ENCODE data around the gene ZRSR2. TPM values are rescaled to one million over a fixed set of nuclear protein-coding genes. Genes with fewer than 3 reads are reported as not detected.
"Not testable (repeated sequence)": the region's sequence is repeated elsewhere in the genome, so short reads cannot be mapped to it uniquely, and the experiment has no call there.

The ZRSR2 gene
- 2.8 and 4.5 TPM in 2 replicates for total RNA-seq (2014; rRNA removed; shearing (Covaris generic))

GRCh38 chrX:15789979-15790768, at the start of gene ZRSR2:
ZRSR2 (plus strand) TSS chrX:15790484; CDS start chrX:15790496, 12 bp downstream.
- DNase-seq (ENCODE audit: low read depth): peak; percentile 72

DNA sequence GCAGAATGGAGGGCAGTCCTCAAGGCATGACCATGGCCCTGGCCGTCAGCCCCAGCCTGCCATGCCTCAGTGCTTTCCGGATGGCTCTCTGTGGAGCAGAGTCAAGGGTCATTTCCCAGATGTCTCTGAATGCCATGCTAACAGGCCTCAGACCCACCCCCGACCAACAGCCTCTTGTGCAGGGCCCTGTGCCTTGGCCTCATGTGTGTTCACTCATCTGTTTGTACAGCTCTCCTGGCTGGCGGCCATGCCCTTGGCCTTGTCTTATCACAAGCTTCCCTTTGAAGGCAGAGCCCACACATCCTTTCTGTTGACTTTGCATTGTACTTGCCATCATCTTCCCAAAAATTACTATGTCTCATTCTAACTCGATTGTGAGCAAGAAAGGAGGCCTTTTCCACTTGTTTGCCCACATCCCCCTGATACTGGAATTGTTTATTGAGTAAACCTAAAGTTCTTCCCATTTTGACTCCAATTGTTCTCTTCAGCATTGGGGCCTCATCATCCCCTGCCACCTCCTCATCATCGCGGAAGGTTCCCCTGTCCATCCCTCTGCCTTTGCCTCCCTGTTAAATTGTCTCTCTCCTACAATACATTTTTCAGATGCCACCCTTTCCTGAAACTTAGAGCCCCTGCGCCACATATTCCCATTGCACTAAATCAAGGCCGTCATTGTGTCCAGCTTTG, 46.0 kb upstream of the ZRSR2 start:
- peak; percentile 55 for DNase-seq (ENCODE audit: low read depth)

DNA sequence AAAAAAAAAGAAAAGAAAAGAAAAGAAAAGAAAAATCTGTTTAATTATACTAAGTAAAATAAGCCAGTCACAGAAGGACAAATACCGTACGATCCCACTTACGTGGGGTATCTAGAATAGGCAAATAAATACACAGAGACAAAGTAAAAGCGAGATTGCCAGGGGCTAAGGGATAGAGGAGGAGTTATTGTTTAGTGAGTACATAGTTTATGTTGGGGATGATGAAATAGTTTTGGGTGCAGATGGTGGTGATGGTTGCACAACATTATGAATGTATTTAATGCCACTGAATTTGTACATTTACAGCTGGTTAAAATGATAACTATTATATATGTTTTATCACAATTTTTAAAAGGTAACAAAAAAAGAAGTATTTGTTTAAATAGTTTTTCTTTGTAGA, 45.1 kb upstream of the ZRSR2 start:
- no peak for DNase-seq (ENCODE audit: low read depth)

DNA sequence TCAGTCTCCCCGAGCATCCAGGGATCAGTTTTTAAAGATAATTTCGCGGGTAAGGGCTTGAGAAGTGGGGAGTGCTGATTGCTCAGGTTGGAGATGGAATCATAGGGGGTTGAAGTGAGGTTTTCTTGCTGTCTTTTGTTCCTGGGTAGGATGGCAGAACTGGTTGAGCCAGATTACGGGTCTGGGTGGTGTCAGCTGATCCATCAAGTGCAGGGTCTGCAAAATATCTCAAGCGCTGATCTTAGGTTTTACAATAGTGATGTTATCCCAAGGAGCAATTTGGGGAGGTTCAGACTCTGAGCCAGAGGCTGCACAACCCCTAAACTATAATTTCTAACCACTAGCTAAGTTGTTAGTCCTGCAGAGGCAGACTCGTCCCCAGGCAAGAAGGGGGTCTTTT, 43.6 kb upstream of the ZRSR2 start:
- DNase-seq (ENCODE audit: low read depth): not testable (repeated sequence)

DNA sequence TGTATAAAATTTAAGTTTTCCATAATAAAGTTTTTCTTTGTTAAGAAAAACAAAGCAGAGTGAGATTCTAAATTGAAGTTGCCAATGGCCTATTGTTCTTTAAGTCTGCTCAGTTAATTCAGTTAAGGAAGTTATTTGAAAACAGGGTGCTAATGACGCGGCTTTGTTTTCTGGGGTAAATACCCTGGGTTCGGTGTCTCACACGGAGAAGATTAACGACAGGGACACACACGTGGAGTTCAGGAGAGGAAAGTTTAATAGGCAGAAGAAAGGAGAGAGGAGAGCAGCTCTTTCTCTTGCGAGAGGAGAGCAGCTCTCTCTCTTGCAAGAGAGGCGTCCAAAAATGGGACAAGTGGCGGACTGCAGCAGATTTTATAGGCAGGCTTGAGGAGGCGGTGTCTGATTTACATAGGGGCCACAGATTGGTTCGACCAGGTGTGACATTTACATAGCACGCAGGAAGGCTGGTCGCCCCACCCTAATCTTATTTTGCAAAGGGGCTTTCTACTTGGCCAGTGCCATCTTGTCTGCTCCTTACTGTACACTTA, 42.6 kb upstream of the ZRSR2 start:
- no peak for DNase-seq (ENCODE audit: low read depth)

DNA sequence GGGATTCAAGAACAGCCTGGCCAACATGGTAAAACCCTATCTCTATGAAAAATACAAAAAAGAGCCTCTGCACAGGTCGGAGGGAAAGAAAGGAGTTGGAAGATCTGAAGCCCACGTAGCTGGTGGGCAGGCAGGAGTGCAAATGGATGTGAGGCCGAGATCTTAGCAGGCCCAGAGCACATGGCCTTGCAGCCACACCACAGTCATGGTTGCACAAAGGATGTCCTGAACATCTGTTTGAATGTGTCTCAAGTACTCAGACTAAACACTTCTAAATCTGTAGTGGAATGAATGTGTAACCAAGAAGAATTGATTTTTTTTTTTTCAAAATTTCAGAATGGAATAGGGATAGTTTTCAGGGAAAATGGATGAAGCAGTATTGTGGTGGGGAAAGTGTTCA, 41.4 kb upstream of the ZRSR2 start:
- DNase-seq (ENCODE audit: low read depth): no peak

- peak; percentile 64 for DNase-seq (ENCODE audit: low read depth)
These were observed 40.4 kb upstream of the ZRSR2 start for GRCh38 chrX:15749642-15750610.

DNA sequence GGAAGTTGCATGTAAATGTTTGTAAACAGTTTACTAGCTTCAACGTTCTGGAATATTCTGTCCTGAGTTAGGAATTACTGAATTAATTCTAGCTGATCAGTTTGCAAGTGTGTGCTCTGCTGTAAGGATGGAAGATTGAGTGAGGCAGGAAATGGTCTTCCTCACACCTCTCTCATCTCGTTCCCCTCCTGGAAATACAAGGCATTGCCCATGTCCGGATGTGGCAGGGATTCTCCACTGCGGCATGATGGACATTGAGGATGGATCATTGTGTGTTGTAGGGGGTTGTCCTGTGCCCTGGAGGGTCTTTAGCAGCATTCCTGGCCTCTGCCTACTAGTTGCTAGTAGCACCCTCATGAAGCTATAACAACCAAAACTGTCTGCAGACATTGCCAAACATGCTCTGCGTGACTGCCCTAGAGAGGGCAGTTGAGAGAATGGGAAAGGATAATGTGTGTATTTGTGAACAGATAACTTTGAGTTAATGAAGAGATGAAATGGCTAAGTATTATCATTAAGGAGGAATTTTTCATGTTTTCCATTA, 39.6 kb upstream of the ZRSR2 start:
- DNase-seq (ENCODE audit: low read depth): peak; percentile 48

- peak; percentile 58 for DNase-seq (ENCODE audit: low read depth)
These were observed 39.0 kb upstream of the ZRSR2 start for GRCh38 chrX:15751155-15751819.

GRCh38 chrX:15755091-15755490, 35.2 kb upstream of the ZRSR2 start:
- DNase-seq (ENCODE audit: low read depth): no peak

GRCh38 chrX:15758140-15758539, 32.1 kb upstream of the ZRSR2 start:
- no peak for DNase-seq (ENCODE audit: low read depth)

DNA sequence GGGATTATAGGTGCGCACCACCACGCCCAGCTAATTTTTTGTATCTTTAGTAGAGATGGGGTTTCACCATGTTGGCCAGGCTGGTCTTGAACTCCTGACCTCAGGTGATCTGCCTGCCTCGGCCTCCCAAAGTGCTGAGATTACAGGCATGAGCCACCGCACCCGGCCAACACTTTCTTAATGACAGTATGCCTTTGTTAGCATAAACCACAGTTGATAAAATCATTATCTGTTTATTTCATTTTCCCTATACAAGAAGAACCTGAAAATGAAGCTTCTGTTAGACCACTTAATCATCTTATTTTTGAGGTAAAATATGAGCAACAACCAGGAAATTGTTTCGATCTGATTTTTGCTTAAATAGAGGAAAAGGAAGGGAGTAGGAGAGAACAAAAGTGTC, 30.4 kb upstream of the ZRSR2 start:
- DNase-seq (ENCODE audit: low read depth): not testable (repeated sequence)

- DNase-seq (ENCODE audit: low read depth): peak; percentile 19
These were observed 28.6 kb upstream of the ZRSR2 start for GRCh38 chrX:15761564-15762191.

- DNase-seq (ENCODE audit: low read depth): no peak
These were observed 20.9 kb upstream of the ZRSR2 start for GRCh38 chrX:15769300-15769954.

DNA sequence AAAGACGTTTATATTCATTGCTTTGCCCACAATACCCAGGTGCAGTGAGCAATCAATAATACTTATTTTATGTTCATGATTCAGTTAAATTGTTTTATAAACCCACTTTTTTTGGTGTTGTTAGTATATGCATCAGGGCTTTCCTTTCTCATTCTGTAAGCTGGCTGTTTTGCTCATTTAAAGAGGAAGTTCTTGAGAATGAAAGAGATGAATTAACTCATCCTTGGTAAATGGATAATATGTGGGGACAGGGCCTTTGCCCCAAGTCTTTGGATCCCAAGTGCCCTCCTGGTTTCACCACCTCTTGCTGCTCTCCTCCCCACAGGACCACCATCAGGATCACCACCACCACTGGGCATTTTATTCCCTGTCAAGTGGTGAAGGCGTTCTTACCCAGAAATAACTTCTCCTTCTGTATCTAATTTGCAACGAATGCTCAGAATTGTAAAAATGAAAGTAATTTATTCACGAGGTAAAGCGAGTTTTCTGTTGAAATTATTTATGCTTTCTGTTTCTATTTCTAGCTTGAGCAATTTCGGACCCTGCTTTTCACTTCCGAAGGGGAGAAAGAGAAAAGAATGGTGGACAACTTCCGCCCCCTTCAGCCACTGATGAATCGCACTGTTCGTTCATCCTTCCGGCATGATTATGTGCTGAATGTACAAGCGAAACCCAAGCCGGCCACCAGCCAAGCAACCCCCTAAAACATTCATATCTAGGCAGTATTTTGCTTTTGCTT, 8.2 kb upstream of the ZRSR2 start:
- DNase-seq (ENCODE audit: low read depth): peak; percentile 24

GRCh38 chrX:15785176-15785750, 5.0 kb upstream of the ZRSR2 start:
- no peak for DNase-seq (ENCODE audit: low read depth)

DNA sequence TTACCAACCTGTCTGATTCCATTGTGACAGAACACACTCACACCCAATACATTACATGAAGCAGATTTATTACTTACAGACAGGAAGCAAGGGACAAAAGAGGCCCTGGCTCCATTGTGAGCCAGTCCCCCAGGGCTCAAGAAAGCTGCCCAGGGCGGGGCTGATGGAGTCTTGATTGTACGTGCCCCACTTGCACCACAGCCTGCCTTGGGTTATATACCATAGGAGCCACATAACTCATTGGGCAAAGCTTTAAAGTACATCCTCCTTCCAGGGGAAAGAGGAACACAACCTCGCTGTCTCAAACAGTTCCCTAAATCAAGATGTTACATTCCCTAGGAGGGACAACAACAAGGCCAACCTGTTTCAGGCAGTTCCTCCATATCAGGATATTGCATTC, 3.4 kb upstream of the ZRSR2 start:
- DNase-seq (ENCODE audit: low read depth): no peak

- no peak for DNase-seq (ENCODE audit: low read depth)
These were observed 546 bp downstream of the ZRSR2 start for GRCh38 chrX:15790769-15791290.

DNA sequence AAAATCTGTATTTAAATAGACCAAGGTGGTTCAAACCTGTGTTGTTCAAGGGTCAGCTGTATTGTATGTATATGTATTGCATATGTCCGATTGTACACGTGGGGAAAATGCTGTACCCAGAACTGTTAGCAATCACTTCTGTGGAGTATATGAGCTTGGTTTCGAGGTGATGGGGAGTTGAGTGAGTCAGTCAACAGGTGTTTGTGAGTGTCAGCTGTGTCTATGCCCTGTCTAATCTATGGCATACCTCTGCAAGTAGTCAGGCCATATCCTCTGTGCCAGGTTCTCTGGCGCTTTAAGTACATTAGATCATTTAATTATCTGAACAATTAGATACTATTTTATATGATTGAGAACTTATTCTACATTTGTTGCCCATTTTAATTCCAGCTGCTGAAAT, 7.4 kb downstream of the ZRSR2 start:
- DNase-seq (ENCODE audit: low read depth): no peak

Data from RPMI7951 (cell line).